ENCODE results near the gene KAZN.

Gene KAZN

GRCh38 chr1:15011160-15011559 is 412.7 kb downstream of the KAZN start:
- no peak for TF ChIP-seq CTCF (IDR thresholded peaks at IDR 0.05; ENCODE audit: low read depth, low read length)
- H3K4me3 ChIP-seq (ENCODE audit: low read depth, low read length), result no peak overlapping the region

DNA sequence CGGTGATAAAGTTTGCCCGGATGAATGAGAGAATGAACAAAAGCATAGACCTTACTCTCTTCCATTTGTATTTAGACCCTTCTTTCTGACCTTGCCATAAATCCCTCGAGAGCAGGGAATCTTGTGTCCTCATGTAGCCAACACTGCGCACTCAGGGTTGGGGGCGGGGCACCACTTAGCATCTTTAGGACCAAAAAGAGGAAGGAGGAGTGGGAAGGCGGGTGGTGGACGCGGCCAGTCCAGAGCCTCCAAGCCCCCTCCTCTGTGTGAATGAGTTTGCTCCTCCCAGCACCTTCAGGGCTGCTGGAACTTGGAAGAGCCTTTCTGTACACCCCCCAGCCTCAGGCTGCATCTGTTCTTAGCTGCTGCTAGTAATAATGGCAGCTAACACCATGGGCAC is 413.2 kb downstream of the KAZN start:
- TF ChIP-seq CTCF (IDR thresholded peaks at IDR 0.05; ENCODE audit: low read depth, low read length), result no peak
- H3K4me3 ChIP-seq (ENCODE audit: low read depth, low read length), result no peak overlapping the region

- no peak overlapping the region for H3K4me3 ChIP-seq (ENCODE audit: low read depth, low read length)
- TF ChIP-seq CTCF (IDR thresholded peaks at IDR 0.05; ENCODE audit: low read depth, low read length), result no peak
Observed at GRCh38 chr1:15012822-15013221, 414.3 kb downstream of the KAZN start.

GRCh38 chr1:15013767-15014166 is 415.3 kb downstream of the KAZN start:
- no peak for TF ChIP-seq CTCF (IDR thresholded peaks at IDR 0.05; ENCODE audit: low read depth, low read length)
- H3K4me3 ChIP-seq (ENCODE audit: low read depth, low read length), result no peak overlapping the region

DNA sequence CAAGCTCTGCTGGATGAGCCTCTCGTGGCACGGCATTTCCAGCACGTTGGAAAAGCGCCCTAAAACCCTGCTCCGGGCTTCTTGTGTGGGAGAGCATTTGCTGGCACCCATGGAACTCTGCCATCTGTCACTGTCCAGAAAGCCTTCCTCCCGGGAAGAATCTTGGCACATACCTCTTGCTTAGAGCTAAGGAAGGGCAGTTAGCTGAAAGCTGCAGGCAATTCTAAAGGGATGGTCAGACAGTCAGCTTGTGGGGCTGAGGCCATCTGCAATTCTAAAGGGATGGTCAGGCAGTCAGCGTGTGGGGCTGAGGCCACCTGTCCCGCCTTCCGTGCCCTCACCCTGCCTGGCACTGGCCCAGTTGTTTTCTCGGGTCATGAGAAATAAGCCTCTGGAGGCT is 416.0 kb downstream of the KAZN start:
- no peak for TF ChIP-seq CTCF (IDR thresholded peaks at IDR 0.05; ENCODE audit: low read depth, low read length)
- no peak overlapping the region for H3K4me3 ChIP-seq (ENCODE audit: low read depth, low read length)

- no peak for TF ChIP-seq CTCF (IDR thresholded peaks at IDR 0.05; ENCODE audit: low read depth, low read length)
- H3K4me3 ChIP-seq (ENCODE audit: low read depth, low read length), result no peak overlapping the region
Observed at GRCh38 chr1:15016001-15016400, 417.5 kb downstream of the KAZN start.

DNA sequence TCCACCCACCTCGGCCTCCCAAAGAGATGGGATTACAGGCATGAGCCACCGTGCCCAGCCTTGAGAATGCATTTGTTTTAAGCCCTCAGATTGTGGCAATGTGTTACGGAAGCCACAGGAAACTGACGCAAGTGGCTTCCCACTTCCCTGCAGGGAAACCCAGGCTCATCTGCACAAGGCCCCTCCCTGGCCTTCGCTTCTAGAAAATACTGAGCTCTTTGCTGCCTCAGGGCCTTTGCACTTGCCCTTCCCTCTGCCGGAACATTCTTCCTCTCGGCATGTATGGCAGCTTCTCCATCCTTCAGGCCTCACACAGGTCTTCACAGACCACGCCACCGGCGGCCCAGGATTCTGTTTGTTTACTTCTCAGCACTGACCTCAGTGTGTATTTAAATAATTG is 418.0 kb downstream of the KAZN start:
- no peak for TF ChIP-seq CTCF (IDR thresholded peaks at IDR 0.05; ENCODE audit: low read depth, low read length)
- H3K4me3 ChIP-seq (ENCODE audit: low read depth, low read length), result no peak overlapping the region
